Panc1 (cell line): ENCODE data around the gene THUMPD3. TPM values are rescaled to one million over a fixed set of nuclear protein-coding genes. Genes with fewer than 3 reads are reported as not detected.

Experiments
- ATAC-seq: fragments of 200-7000 bp; cut with Tn5 transposase; 2 replicates; pipeline ENCODE4 v1.9.1; 2020; ENCODE audit warnings: mild to moderate bottlenecking, moderate library complexity
- BruUV-seq: library from RNA; stranded (reverse); fragments of 400-500 nt; replicated peaks from 2 replicates; lab custom pipeline; 2021; lab: Mats Ljungman, UMichigan
- CTCF ChIA-PET: fragments of 300-600 bp; sonication (Branson Sonifier 250); formaldehyde crosslinking; loops from one replicate; lab custom pipeline; 2022; ENCODE audit warnings: antibody characterized with exemption; lab: Charles Lee
- POLR2A ChIA-PET: fragments of 300-600 bp; sonication (Branson Sonifier 250); formaldehyde crosslinking; loops from one replicate; lab custom pipeline; 2022; ENCODE audit warnings: antibody characterized with exemption; lab: Charles Lee
- DNase-seq: peaks from one replicate; pipeline ENCODE4 v3.0.0-alpha.2; 2010; ENCODE audit warnings: low read depth, low spot score
- H3K27ac ChIP-seq: 2 replicates; pipeline ENCODE4 v1.5.1; 2011; ENCODE audit warnings: mild to moderate bottlenecking, low read length, inconsistent platforms
- H3K27me3 ChIP-seq: fragments of 200-500 bp; sonication (Bioruptor generic); 2 replicates; pipeline ENCODE4 v1.6.0; 2014; ENCODE audit warnings: low read length, inconsistent platforms; ENCODE audit not compliant: control insufficient read depth, insufficient read depth
- H3K36me3 ChIP-seq: fragments of 200-500 bp; sonication (Bioruptor generic); 2 replicates; pipeline ENCODE4 v1.5.1; 2014; ENCODE audit warnings: inconsistent platforms, mild to moderate bottlenecking, low read length, moderate library complexity; ENCODE audit not compliant: control insufficient read depth, insufficient read depth
- H3K4me1 ChIP-seq: 2 replicates; pipeline ENCODE4 v1.5.1; 2011; ENCODE audit warnings: inconsistent platforms, mild to moderate bottlenecking, low read length, moderate library complexity; ENCODE audit not compliant: control insufficient read depth, insufficient read depth
- H3K4me3 ChIP-seq, 2 experiments: 2 replicates each; pipeline ENCODE4 v1.5.1; 2011 to 2012; ENCODE audit warnings: low read depth in 2 of 2, low read length in 2 of 2, mild to moderate bottlenecking in 2 of 2, inconsistent platforms in 1 of 2, moderate library complexity in 1 of 2
- H3K9me3 ChIP-seq: fragments of 200-500 bp; sonication (Bioruptor generic); 2 replicates; pipeline ENCODE4 v1.5.1; 2014; ENCODE audit warnings: low read depth, mild to moderate bottlenecking, inconsistent platforms, low read length, moderate library complexity; ENCODE audit not compliant: control insufficient read depth, insufficient read depth
- CTCF ChIP-seq: fragments of 450-650 bp; IDR thresholded peaks from 2 replicates; pipeline ENCODE4 v1.5.1; 2017; ENCODE audit warnings: mild to moderate bottlenecking
- POLR2AphosphoS5 ChIP-seq: IDR thresholded peaks from 2 replicates; pipeline ENCODE4 v1.6.1; 2012; ENCODE audit warnings: mild to moderate bottlenecking, low read depth, low read length, moderate library complexity
- REST ChIP-seq, 2 experiments: IDR thresholded peaks; 2 replicates each; pipeline ENCODE4 v1.6.1; 2011 to 2012; ENCODE audit warnings: low read depth in 2 of 2, control low read depth in 1 of 2, low read length in 1 of 2, mild to moderate bottlenecking in 1 of 2, moderate library complexity in 1 of 2; ENCODE audit not compliant: insufficient read depth in 1 of 2
- SIN3A ChIP-seq: IDR thresholded peaks from 2 replicates; pipeline ENCODE4 v1.6.1; 2012; ENCODE audit warnings: low read depth, mild to moderate bottlenecking, low read length, moderate library complexity, borderline replicate concordance; ENCODE audit not compliant: insufficient read depth
- TCF7L2 ChIP-seq: IDR thresholded peaks from 2 replicates; pipeline ENCODE4 v1.6.1; 2011; ENCODE audit warnings: mild to moderate bottlenecking, low read depth, low read length, inconsistent platforms
- in situ Hi-C: cut with HindIII; loops from 2 replicates; pipeline ENCODE4 v1.10.0; 2016; ENCODE audit warnings: low sequenced_read_pairs, low pct_unique_long_range_greater_than_20kb
- intact Hi-C: fragments of 100-400 bp; cut with micrococcal nuclease; formaldehyde crosslinking; loops from one replicate; pipeline ENCODE4 v1.10.0; 2022; ENCODE audit not compliant: unreplicated experiment
- total RNA-seq: library from RNA; stranded (reverse); gene quantifications from one replicate; pipeline ENCODE4 v1.2.1, GENCODE V29; 2021; ENCODE audit not compliant: unreplicated experiment

THUMPD3 gene
- total RNA-seq, 1 experiment from 2014 or later, result 43.5 TPM

GRCh38 chr3:9340472-9340902 is 22.4 kb upstream of the THUMPD3 start:
- in situ Hi-C loops, result no loop called here
- intact Hi-C loops, result no loop called here
- Histone ChIP-seq H3K9me3 (no peaks in the 10 kb centered on the region), H3K27me3 (no peaks in the 10 kb centered on the region), H3K36me3 (no peaks in the 10 kb centered on the region), H3K4me3 (no peak overlapping the region), H3K4me1 (no peaks in the 10 kb centered on the region), H3K27ac (no peak overlapping the region)
- ChIA-PET CTCF (no interaction called here), POLR2A (no interaction called here)
- ATAC-seq, result no peak
- DNase-seq, result peak; percentile 17
- BruUV-seq, result no TSS peak
- TF ChIP-seq CTCF (no peak), POLR2AphosphoS5 (no peak), TCF7L2 (no peak), REST (IDR thresholded peaks at IDR 0.05; ENCODE audit: insufficient read depth in 1 of 2, low read depth in 2 of 2, low read length in 1 of 2) (no peak), SIN3A (no peak)

- no peak for TF ChIP-seq TCF7L2
- TF ChIP-seq POLR2AphosphoS5, result no peak
- no peak for TF ChIP-seq REST (IDR thresholded peaks at IDR 0.05; ENCODE audit: insufficient read depth in 1 of 2, low read depth in 2 of 2, low read length in 1 of 2)
- TF ChIP-seq CTCF, result no peak
- TF ChIP-seq SIN3A, result no peak
- Histone ChIP-seq H3K36me3 (no peaks in the 10 kb centered on the region), H3K9me3 (no peaks in the 10 kb centered on the region), H3K27me3 (no peaks in the 10 kb centered on the region), H3K27ac (no peak overlapping the region), H3K4me3 (no peak overlapping the region), H3K4me1 (no peaks in the 10 kb centered on the region)
- in situ Hi-C loops (no loop called here), intact Hi-C loops (no loop called here)
- POLR2A ChIA-PET, result no interaction called here
- BruUV-seq, result no TSS peak
- no peak for ATAC-seq
- CTCF ChIA-PET, result no interaction called here
- DNase-seq, result no peak
Measured at GRCh38 chr3:9342696-9343095, 20.2 kb upstream of the THUMPD3 start.
